H9 (cell line): ENCODE results near the gene DGKB. TPM values are rescaled to one million over a fixed set of nuclear protein-coding genes. Genes with fewer than 3 reads are reported as not detected.
A peak's percentile ranks its signal among the peaks of the same experiment; 100 is the strongest.

Experiments used
- DNase-seq: peaks from one replicate; pipeline ENCODE4 v3.0.0-alpha.2; 2017
- H2AFZ ChIP-seq: one replicate; pipeline ENCODE4 v1.6.1; 2013; ENCODE audit warnings: mild to moderate bottlenecking, low read length, control low read depth, moderate library complexity
- H2AK5ac ChIP-seq: 2 replicates; pipeline ENCODE4 v1.6.1; 2013; ENCODE audit warnings: low read length, control low read depth, mixed read lengths; ENCODE audit not compliant: insufficient read length
- H2BK120ac ChIP-seq: one replicate; pipeline ENCODE4 v1.6.1; 2013; ENCODE audit warnings: low read depth, mild to moderate bottlenecking, low read length, control low read depth, inconsistent platforms; ENCODE audit not compliant: poor library complexity, severe bottlenecking
- H2BK12ac ChIP-seq: 2 replicates; pipeline ENCODE4 v1.6.1; 2013; ENCODE audit warnings: low read length, control low read depth, mixed read lengths, low read depth; ENCODE audit not compliant: insufficient read length
- H2BK15ac ChIP-seq: 2 replicates; pipeline ENCODE4 v1.6.1; 2013; ENCODE audit warnings: low read depth, low read length, control low read depth
- H2BK20ac ChIP-seq: one replicate; pipeline ENCODE4 v1.6.1; 2013; ENCODE audit warnings: low read depth, mild to moderate bottlenecking, low read length, control low read depth, inconsistent platforms; ENCODE audit not compliant: poor library complexity, severe bottlenecking
- H2BK5ac ChIP-seq: 2 replicates; pipeline ENCODE4 v1.6.1; 2013; ENCODE audit warnings: low read length, control low read depth, mixed read lengths; ENCODE audit not compliant: insufficient read length
- H3K14ac ChIP-seq: 2 replicates; pipeline ENCODE4 v1.6.1; 2013; ENCODE audit warnings: low read length, control low read depth; ENCODE audit not compliant: insufficient read depth
- H3K18ac ChIP-seq: 2 replicates; pipeline ENCODE4 v1.6.1; 2013; ENCODE audit warnings: low read depth, mild to moderate bottlenecking, mixed read lengths, low read length, control low read depth; ENCODE audit not compliant: insufficient read length
- H3K23ac ChIP-seq: 2 replicates; pipeline ENCODE4 v1.6.1; 2013; ENCODE audit warnings: low read length, control low read depth, mixed read lengths, low read depth; ENCODE audit not compliant: insufficient read length
- H3K23me2 ChIP-seq: 2 replicates; pipeline ENCODE4 v1.6.1; 2013; ENCODE audit warnings: low read depth, mild to moderate bottlenecking, mixed read lengths, low read length, control low read depth; ENCODE audit not compliant: insufficient read length, poor library complexity, severe bottlenecking
- H3K27ac ChIP-seq: 2 replicates; pipeline ENCODE4 v1.5.1; 2013; ENCODE audit warnings: low read length, control low read depth, mixed read lengths, low read depth; ENCODE audit not compliant: insufficient read length
- H3K27me3 ChIP-seq: 2 replicates; pipeline ENCODE4 v1.6.1; 2013; ENCODE audit warnings: low read length, control low read depth, inconsistent platforms; ENCODE audit not compliant: insufficient read depth
- H3K4ac ChIP-seq: 2 replicates; pipeline ENCODE4 v1.6.1; 2013; ENCODE audit warnings: low read depth, mild to moderate bottlenecking, control low read depth, inconsistent platforms, low read length, moderate library complexity
- H3K4me1 ChIP-seq: 2 replicates; pipeline ENCODE4 v1.6.1; 2013; ENCODE audit warnings: low read length, control low read depth, inconsistent platforms; ENCODE audit not compliant: insufficient read depth
- H3K4me2 ChIP-seq: 2 replicates; pipeline ENCODE4 v1.6.1; 2013; ENCODE audit warnings: low read length, control low read depth, mixed read lengths; ENCODE audit not compliant: insufficient read length, insufficient read depth
- H3K56ac ChIP-seq: 2 replicates; pipeline ENCODE4 v1.6.1; 2013; ENCODE audit warnings: low read depth, mild to moderate bottlenecking, mixed read lengths, low read length, control low read depth; ENCODE audit not compliant: insufficient read length
- H3K79me1 ChIP-seq: 2 replicates; pipeline ENCODE4 v1.6.1; 2013; ENCODE audit warnings: low read depth, mild to moderate bottlenecking, moderate library complexity, low read length, control low read depth, inconsistent platforms; ENCODE audit not compliant: insufficient read depth, poor library complexity, severe bottlenecking
- H3K79me2 ChIP-seq: 2 replicates; pipeline ENCODE4 v1.6.1; 2013; ENCODE audit warnings: low read length, control low read depth, inconsistent platforms; ENCODE audit not compliant: insufficient read depth
- H3K9ac ChIP-seq: 2 replicates; pipeline ENCODE4 v1.6.1; 2013; ENCODE audit warnings: low read length, control low read depth, mixed read lengths; ENCODE audit not compliant: insufficient read length; ENCODE audit errors: extremely low read depth
- H3K9me3 ChIP-seq: one replicate; pipeline ENCODE4 v1.6.1; 2013; ENCODE audit warnings: low read depth, low read length, inconsistent platforms; ENCODE audit not compliant: control insufficient read depth
- H3T11ph ChIP-seq: one replicate; pipeline ENCODE4 v1.6.1; 2013; ENCODE audit warnings: mild to moderate bottlenecking, low read length, control low read depth, inconsistent platforms
- H4K20me1 ChIP-seq: one replicate; pipeline ENCODE4 v1.6.1; 2013; ENCODE audit not compliant: control insufficient read depth, insufficient read length, insufficient read depth
- H4K5ac ChIP-seq: 2 replicates; pipeline ENCODE4 v1.6.1; 2013; ENCODE audit warnings: low read depth, mild to moderate bottlenecking, mixed read lengths, low read length, control low read depth; ENCODE audit not compliant: insufficient read length
- H4K8ac ChIP-seq: replicated peaks from 2 replicates; pipeline ENCODE4 v1.6.1; 2013; ENCODE audit warnings: low read length, control low read depth, mixed read lengths, low read depth; ENCODE audit not compliant: insufficient read length
- H4K91ac ChIP-seq: 2 replicates; pipeline ENCODE4 v1.6.1; 2013; ENCODE audit warnings: low read depth, mild to moderate bottlenecking, moderate library complexity, mixed read lengths, low read length, control low read depth; ENCODE audit not compliant: insufficient read length
- H3K27ac Mint-ChIP-seq, 3 experiments: 2 replicates in 2 of 3; 3 replicates in 1 of 3; pipeline ENCODE4 v1.8.0; 2020 to 2021; ENCODE audit warnings: mixed read lengths in 3 of 3, mild to moderate bottlenecking in 1 of 3, moderate library complexity in 1 of 3
- H3K27me3 Mint-ChIP-seq: 2 replicates; pipeline ENCODE4 v1.8.0; 2021; ENCODE audit warnings: low read depth, mild to moderate bottlenecking, moderate library complexity, mixed read lengths
- H3K36me3 Mint-ChIP-seq, 3 experiments: 2 replicates in 2 of 3; 3 replicates in 1 of 3; pipeline ENCODE4 v1.8.0; 2020 to 2021; ENCODE audit warnings: low read depth in 3 of 3, mixed read lengths in 3 of 3; ENCODE audit not compliant: insufficient read depth in 1 of 3
- H3K4me1 Mint-ChIP-seq, 2 experiments: 2 replicates each; pipeline ENCODE4 v1.8.0; 2020; ENCODE audit warnings: mixed read lengths in 2 of 2
- H3K4me3 Mint-ChIP-seq, 2 experiments: 2 replicates in 1 of 2; 3 replicates in 1 of 2; pipeline ENCODE4 v1.8.0; 2020 to 2021; ENCODE audit warnings: mild to moderate bottlenecking in 2 of 2, mixed read lengths in 2 of 2, moderate library complexity in 1 of 2
- H3K9me3 Mint-ChIP-seq, 2 experiments: 2 replicates in 1 of 2; 3 replicates in 1 of 2; pipeline ENCODE4 v1.8.0; 2020; ENCODE audit warnings: mild to moderate bottlenecking in 2 of 2, mixed read lengths in 2 of 2, moderate library complexity in 1 of 2
- WGBS: extraction: QIAGEN DNeasy Blood & Tissue Kit; methylation state at CpG from one replicate; pipeline ENCODE4 v1.1.7; 2013; ENCODE audit warnings: missing lambda C conversion rate, low lambda C conversion rate, mixed read lengths; ENCODE audit not compliant: insufficient read length; ENCODE audit errors: extremely low coverage; 5-methylcytosine and 5-hydroxymethylcytosine counted together
- total RNA-seq: library from RNA; stranded (reverse); gene quantifications from 2 replicates; pipeline ENCODE4 v1.2.1, GENCODE V29; 2021
- TF ChIP-seq, protein P1 (sequence below): fragments of 200-600 bp; sonication (generic); conservative IDR thresholded peaks from 3 replicates; pipeline ENCODE4 v1.8.0; 2021; ENCODE audit warnings: antibody characterized with exemption, mild to moderate bottlenecking

The DGKB gene
- total RNA-seq, 1 experiment from 2014 or later, result 0.26 TPM

DNA sequence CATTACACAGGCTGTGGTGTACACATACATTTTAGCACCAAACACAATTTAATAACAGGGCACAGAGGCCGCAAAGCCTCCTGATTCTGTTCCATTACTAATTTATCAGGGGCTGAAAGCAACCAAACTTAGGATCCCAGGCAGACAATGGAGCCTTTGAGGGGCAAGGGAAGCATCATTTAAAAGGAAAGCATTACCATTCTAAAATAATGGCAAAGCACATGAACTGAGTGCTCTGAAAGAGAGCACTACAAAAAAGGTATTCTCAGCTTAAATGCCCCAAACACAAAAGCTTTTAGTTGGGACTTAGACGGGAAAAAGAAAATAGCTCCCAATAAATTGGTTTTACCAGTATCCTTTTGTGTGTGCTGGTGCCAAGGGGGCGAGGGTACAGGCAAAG lies 631.1 kb downstream of the DGKB start:
- H3K9me3 Mint-ChIP-seq, result no peaks in the 10 kb centered on the region
- DNase-seq, result no peak
- Histone ChIP-seq H2BK5ac (no peak overlapping the region), H3K4me1 (no peaks in the 10 kb centered on the region), H2AK5ac (no peak overlapping the region), H3K23ac (no peak overlapping the region), H4K91ac (no peak overlapping the region), H3K23me2 (no peaks in the 10 kb centered on the region), H3K14ac (no peak overlapping the region), H3K4ac (no peak overlapping the region), H2BK20ac (no peak overlapping the region), H2BK120ac (no peak overlapping the region), H4K5ac (no peak overlapping the region), H3K79me2 (no peaks in the 10 kb centered on the region), H3T11ph (no peak overlapping the region), H3K18ac (no peak overlapping the region), H3K79me1 (no peaks in the 10 kb centered on the region), H2BK15ac (no peak overlapping the region), H2BK12ac (no peak overlapping the region), H3K9me3 (no peaks in the 10 kb centered on the region), H3K27ac (no peak overlapping the region), H3K9ac (no peak overlapping the region), H3K56ac (no peak overlapping the region), H2AFZ (no peak overlapping the region), H4K20me1 (no peaks in the 10 kb centered on the region), H3K4me2 (no peak overlapping the region), H4K8ac (no peak overlapping the region), H3K27me3 (no peaks in the 10 kb centered on the region)
- TF ChIP-seq, protein P1, sequence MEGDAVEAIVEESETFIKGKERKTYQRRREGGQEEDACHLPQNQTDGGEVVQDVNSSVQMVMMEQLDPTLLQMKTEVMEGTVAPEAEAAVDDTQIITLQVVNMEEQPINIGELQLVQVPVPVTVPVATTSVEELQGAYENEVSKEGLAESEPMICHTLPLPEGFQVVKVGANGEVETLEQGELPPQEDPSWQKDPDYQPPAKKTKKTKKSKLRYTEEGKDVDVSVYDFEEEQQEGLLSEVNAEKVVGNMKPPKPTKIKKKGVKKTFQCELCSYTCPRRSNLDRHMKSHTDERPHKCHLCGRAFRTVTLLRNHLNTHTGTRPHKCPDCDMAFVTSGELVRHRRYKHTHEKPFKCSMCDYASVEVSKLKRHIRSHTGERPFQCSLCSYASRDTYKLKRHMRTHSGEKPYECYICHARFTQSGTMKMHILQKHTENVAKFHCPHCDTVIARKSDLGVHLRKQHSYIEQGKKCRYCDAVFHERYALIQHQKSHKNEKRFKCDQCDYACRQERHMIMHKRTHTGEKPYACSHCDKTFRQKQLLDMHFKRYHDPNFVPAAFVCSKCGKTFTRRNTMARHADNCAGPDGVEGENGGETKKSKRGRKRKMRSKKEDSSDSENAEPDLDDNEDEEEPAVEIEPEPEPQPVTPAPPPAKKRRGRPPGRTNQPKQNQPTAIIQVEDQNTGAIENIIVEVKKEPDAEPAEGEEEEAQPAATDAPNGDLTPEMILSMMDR, result no peak
- H3K4me3 Mint-ChIP-seq, result no peak overlapping the region
- WGBS, result no CpG with 5 or more reads among the region's 3 CpGs
- H3K4me1 Mint-ChIP-seq, result peaks cover 20 to 23% of the 10 kb centered on the region in 2 experiments
- H3K27ac Mint-ChIP-seq, result peak overlapping the region in 1 of 3 experiments; percentile 74; a peak in 2 of 7 replicates
- no peaks in the 10 kb centered on the region for H3K36me3 Mint-ChIP-seq
- H3K27me3 Mint-ChIP-seq, result no peaks in the 10 kb centered on the region
